K562 (cell line): ENCODE measurements around the gene C1GALT1C1. TPM values are rescaled to one million over a fixed set of nuclear protein-coding genes. Genes with fewer than 3 reads are reported as not detected.

ENCODE experiments used
- ARID2 ChIP-seq: fragments of 450-650 bp; IDR thresholded peaks from 2 replicates; pipeline ENCODE4 v1.6.1; 2017; ENCODE audit warnings: antibody characterized with exemption, mild to moderate bottlenecking
- ATF4 ChIP-seq: fragments of 450-650 bp; formaldehyde crosslinking; IDR thresholded peaks from 2 replicates; pipeline ENCODE4 v1.4.0; 2022; ENCODE audit warnings: mild to moderate bottlenecking, moderate library complexity
- BACH1 ChIP-seq: fragments of 200-800 bp; sonication (Bioruptor generic); IDR thresholded peaks from 2 replicates; pipeline ENCODE4 v1.6.1; 2016; ENCODE audit warnings: missing genetic modification characterization, missing compliant biosample characterization
- BCOR ChIP-seq: fragments of 450-650 bp; IDR thresholded peaks from 2 replicates; pipeline ENCODE4 v1.6.1; 2016
- CHAMP1 ChIP-seq: fragments of 450-650 bp; IDR thresholded peaks from 2 replicates; pipeline ENCODE4 v1.6.1; 2016; ENCODE audit warnings: mild to moderate bottlenecking
- CXXC5 ChIP-seq: fragments of 250-450 bp; sonication (Bioruptor Pico); IDR thresholded peaks from 2 replicates; pipeline ENCODE4 v1.8.0; 2022; ENCODE audit warnings: inconsistent platforms, mild to moderate bottlenecking, moderate library complexity
- HDAC1 ChIP-seq, 2 experiments: fragments of 450-650 bp; IDR thresholded peaks; 2 replicates each; pipeline ENCODE4 v1.6.1; 2016 to 2017; ENCODE audit warnings: inconsistent platforms in 1 of 2, mild to moderate bottlenecking in 1 of 2, moderate library complexity in 1 of 2
- HSF4 ChIP-seq: fragments of 250-450 bp; sonication (Bioruptor Pico); IDR thresholded peaks from 2 replicates; pipeline ENCODE4 v2.1.2; 2022; ENCODE audit warnings: mild to moderate bottlenecking, moderate library complexity, borderline replicate concordance
- NELFE ChIP-seq: IDR thresholded peaks from 2 replicates; pipeline ENCODE4 v1.6.1; 2011; ENCODE audit warnings: mild to moderate bottlenecking; ENCODE audit not compliant: insufficient read depth, insufficient read length
- PML ChIP-seq: IDR thresholded peaks from 2 replicates; pipeline ENCODE4 v1.6.1; 2012; ENCODE audit warnings: low read length, inconsistent platforms
- RREB1 ChIP-seq: fragments of 250-450 bp; sonication (Bioruptor Pico); IDR thresholded peaks from 2 replicates; pipeline ENCODE4 v1.4.0; 2020
- TCF3 ChIP-seq: sonication (generic); formaldehyde crosslinking; IDR thresholded peaks from 2 replicates; pipeline ENCODE4 v1.4.0; 2020; ENCODE audit warnings: mild to moderate bottlenecking, missing genetic modification reagents
- XRCC4 ChIP-seq: IDR thresholded peaks from one replicate; pipeline ENCODE4 v1.6.1; 2011; ENCODE audit not compliant: insufficient read depth, insufficient read length; ENCODE audit errors: extremely low read depth
- ZBTB34 ChIP-seq: fragments of 250-450 bp; sonication (Bioruptor Pico); IDR thresholded peaks from 2 replicates; pipeline ENCODE4 v1.8.0; 2021; ENCODE audit warnings: mild to moderate bottlenecking, moderate library complexity
- ZBTB5 ChIP-seq: fragments of 450-650 bp; IDR thresholded peaks from 2 replicates; pipeline ENCODE4 v1.6.1; 2017; ENCODE audit warnings: antibody characterized with exemption
- ZNF121 ChIP-seq: sonication (generic); formaldehyde crosslinking; conservative IDR thresholded peaks from 2 replicates; pipeline ENCODE4 v1.8.0; 2022; ENCODE audit warnings: missing genetic modification reagents
- polyA plus RNA-seq, 8 experiments: library from polyadenylated mRNA; depleted of rRNA in 4 of 8; stranded (reverse) in 5 of 8; unstranded in 3 of 8; fragments of >200 nt; fragmentation: Nextera tagmentation in 2 of 8; fragmentation: Illumina TruSeq in 1 of 8; extraction: Ambion mirVana in 2 of 8; extraction: Trizol in 1 of 8; gene quantifications; 2 replicates each; pipeline versions ENCODE4 v1.2.1 to v1.2.3, GENCODE V29; 2011 to 2014; ENCODE audit warnings: inconsistent platforms in 1 of 8, missing spikeins in 1 of 8
- total RNA-seq, 7 experiments: library from RNA; depleted of rRNA in 6 of 7; stranded (reverse); fragments of >200 nt in 6 of 7; fragmentation: Illumina TruSeq in 2 of 7; extraction: Trizol in 2 of 7; gene quantifications; 2 replicates each; pipeline versions ENCODE4 v1.2.1 to v1.2.3, GENCODE V29; 2011 to 2021; ENCODE audit warnings: low replicate concordance in 1 of 7

Gene C1GALT1C1
- total and polyA plus RNA-seq, 9 of the 15 experiments (the other 6 are each of a cell fraction or from before 2014, with no cell fraction given): 9.6 to 49.4 (median 17.1) TPM

- TF ChIP-seq ZBTB34 (CRISPR knock-in tag) (no peak), ATF4 (CRISPR knock-in tag) (0 out of 2 replicates have a peak, but pooled peaks have one; percentile 33), CXXC5 (CRISPR knock-in tag) (peak; percentile 46), CHAMP1 (no peak), PML (peak; percentile 67), HSF4 (no peak), BACH1 (tag) (no peak), ARID2 (no peak), NELFE (no peak), ZBTB5 (no peak), TCF3 (CRISPR knock-in tag) (no peak), HDAC1 (IDR thresholded peaks at IDR 0.05) (no peak; a peak in 1 of 4 replicates), BCOR (no peak), ZNF121 (CRISPR knock-in tag) (no peak), XRCC4 (no peak), RREB1 (no peak)
Measured at GRCh38 chrX:120603707-120604360, 26.0 kb downstream of the C1GALT1C1 start, which contains the start of gene MCTS1 (continued).
